ENCODE measurements around the gene CLSTN2. TPM values are rescaled to one million over a fixed set of nuclear protein-coding genes. Genes with fewer than 3 reads are reported as not detected.

Gene CLSTN2
- total and polyA plus RNA-seq, 2 of the 8 experiments (the other 6 are each of a cell fraction or from before 2014, with no cell fraction given) = 0.39 to 0.52 TPM

GRCh38 chr3:139916271-139916670, 18.7 kb upstream of the CLSTN2 start:
- ChIA-PET POLR2A (ENCODE audit: partially characterized antibody) (interaction anchor here (1.1 kb wide), 1 partner anchor 1029 kb away, joined by 3 read pairs; no protein-coding TSS in a partner anchor), CTCF (ENCODE audit: partially characterized antibody) (interaction anchor here (0.6 to 1.2 kb wide), 3 partner anchors 197 to 450 kb away, joined by 3 to 4 read pairs (median 3); no protein-coding TSS in a partner anchor)
- Histone ChIP-seq H2BK20ac (ENCODE audit: low read length) (no peak overlapping the region), H3K23me2 (ENCODE audit: low read depth, low read length) (no peaks in the 10 kb centered on the region), H4K91ac (replicated peaks; ENCODE audit: insufficient read length, low read length) (no peak overlapping the region), H2BK12ac (ENCODE audit: low read depth, low read length) (no peak overlapping the region), H2AFZ (ENCODE audit: low read length) (no peak overlapping the region; the same call in 1 of the 2 replicates), H3K4me1 (replicated peaks in 1 of 4; ENCODE audit: control insufficient read depth in 3 of 4, insufficient read depth in 4 of 4, low read length in 3 of 4) (no peaks in the 10 kb centered on the region), H4K5ac (ENCODE audit: insufficient read length, low read depth, low read length) (no peak overlapping the region), H3K27ac (ENCODE audit: low read depth, low read length) (no peak overlapping the region), H3K79me1 (ENCODE audit: low read depth, low read length) (no peaks in the 10 kb centered on the region), H3K27me3 (replicated peaks in 1 of 4; ENCODE audit: control insufficient read depth in 3 of 4, extremely low read depth in 1 of 4, insufficient read depth in 3 of 4, low read length in 3 of 4) (no peaks in the 10 kb centered on the region), H3K4me3 (ENCODE audit: extremely low read depth in 1 of 4, insufficient read depth in 2 of 4, low read depth in 3 of 4, low read length in 4 of 4) (no peak overlapping the region), H2BK120ac (replicated peaks; ENCODE audit: low read depth, low read length) (no peak overlapping the region), H2AK5ac (ENCODE audit: low read depth, low read length) (no peak overlapping the region), H3K9ac (replicated peaks in 1 of 4; ENCODE audit: extremely low read depth in 1 of 4, low read depth in 3 of 4, low read length in 3 of 4) (no peak overlapping the region), H3K79me2 (ENCODE audit: control insufficient read depth in 1 of 2, insufficient read depth in 2 of 2, low read length in 2 of 2) (no peaks in the 10 kb centered on the region), H4K20me1 (replicated peaks in 1 of 2; ENCODE audit: control insufficient read depth in 1 of 2, insufficient read depth in 2 of 2, low read length in 2 of 2) (no peaks in the 10 kb centered on the region), H4K8ac (ENCODE audit: extremely low read depth, insufficient read depth, low read length) (no peak overlapping the region), H3K36me3 (ENCODE audit: control insufficient read depth in 2 of 4, insufficient read depth in 4 of 4, low read length in 3 of 4) (no peaks in the 10 kb centered on the region), H3K56ac (replicated peaks; ENCODE audit: insufficient read length, low read depth, low read length) (no peak overlapping the region), H3K18ac (ENCODE audit: extremely low read depth, low read length) (no peak overlapping the region), H3K14ac (ENCODE audit: insufficient read length) (no peak overlapping the region), H3K4me2 (ENCODE audit: insufficient read depth in 1 of 2, low read depth in 2 of 2, low read length in 2 of 2) (no peak overlapping the region), H2BK15ac (ENCODE audit: low read length) (no peak overlapping the region), H2BK5ac (ENCODE audit: low read depth, low read length) (no peak overlapping the region), H3K4ac (replicated peaks; ENCODE audit: insufficient read length, low read depth, low read length) (no peak overlapping the region), H3K23ac (ENCODE audit: insufficient read length) (no peak overlapping the region), H3K9me3 (ENCODE audit: insufficient read depth in 2 of 2, low read depth in 1 of 2, low read length in 1 of 2) (no peaks in the 10 kb centered on the region)
- FAIRE-seq = no peak
- 100% methylated on average over 2 of the region's 2 CpGs; no CpG with 5 or more reads in 1 of the 2 experiments for WGBS, 2 experiments (ENCODE audit: extremely low coverage in 1 of 2, insufficient coverage in 1 of 2, insufficient read length in 1 of 2, insufficient replicate concordance in 2 of 2, low coverage in 1 of 2, low lambda C conversion rate in 2 of 2, missing lambda C conversion rate in 1 of 2)
- DNase-seq (ENCODE audit: low read depth in 1 of 2, low spot score in 2 of 2) = no peak
- no peak for TF ChIP-seq FOSL1 (IDR thresholded peaks at IDR 0.05; ENCODE audit: insufficient read depth, low read depth, low read length)
- TF ChIP-seq JUND (IDR thresholded peaks at IDR 0.05; ENCODE audit: low read length) = no peak
- no peak for TF ChIP-seq KDM5A (IDR thresholded peaks at IDR 0.05; ENCODE audit: low read length)
- no peak for TF ChIP-seq CBX8 (IDR thresholded peaks at IDR 0.05; ENCODE audit: borderline replicate concordance, low read depth, low read length)
- no peak for TF ChIP-seq GABPA (IDR thresholded peaks at IDR 0.05; ENCODE audit: borderline replicate concordance, insufficient read depth, low read length)
- no peak for TF ChIP-seq POLR2A (IDR thresholded peaks at IDR 0.05; ENCODE audit: control extremely low read depth in 1 of 2, low read depth in 2 of 2, low read length in 2 of 2)
- TF ChIP-seq RAD21 (IDR thresholded peaks at IDR 0.05 in 1 of 2, conservative IDR thresholded peaks at IDR 0.05 in 1 of 2; ENCODE audit: low read depth in 2 of 2, low read length in 2 of 2) = no peak
- TF ChIP-seq BRCA1 (IDR thresholded peaks at IDR 0.05; ENCODE audit: low read depth, low read length) = no peak
- TF ChIP-seq HDAC2 (IDR thresholded peaks at IDR 0.05; ENCODE audit: borderline replicate concordance in 1 of 2, low read depth in 2 of 2, low read length in 2 of 2) = no peak
- no peak for TF ChIP-seq SP4 (IDR thresholded peaks at IDR 0.05; ENCODE audit: low read length)
- TF ChIP-seq SAP30 (IDR thresholded peaks at IDR 0.05; ENCODE audit: insufficient read depth, insufficient replicate concordance, low read length) = no peak
- TF ChIP-seq CEBPB (IDR thresholded peaks at IDR 0.05; ENCODE audit: low read depth, low read length) = no peak
- no peak for TF ChIP-seq EP300 (IDR thresholded peaks at IDR 0.05; ENCODE audit: borderline replicate concordance in 1 of 2, low read depth in 2 of 2, low read length in 2 of 2)
- no peak for TF ChIP-seq JUN (IDR thresholded peaks at IDR 0.05; ENCODE audit: low read depth, low read length)

All from H1 (cell line).